H1 (cell line): ENCODE results near the gene CCS. TPM values are rescaled to one million over a fixed set of nuclear protein-coding genes. Genes with fewer than 3 reads are reported as not detected.

Source experiments
- CTCF ChIA-PET: fragments of 300-600 bp; sonication (Branson Sonifier 250); formaldehyde crosslinking; loops from one replicate; lab custom pipeline; 2021; ENCODE audit not compliant: partially characterized antibody; lab: Charles Lee
- POLR2A ChIA-PET: fragments of 300-600 bp; sonication (Branson Sonifier 250); formaldehyde crosslinking; loops from one replicate; lab custom pipeline; 2021; ENCODE audit warnings: inconsistent platforms; ENCODE audit not compliant: partially characterized antibody; lab: Charles Lee
- DNase-seq, 2 experiments: peaks; one replicate each; pipeline versions ENCODE4 v3.0.0 to v3.0.0-alpha.2; 2010 to 2022; ENCODE audit warnings: low spot score in 2 of 2, low read depth in 1 of 2, mixed read lengths in 1 of 2
- FAIRE-seq: peaks from 2 replicates; lab custom pipeline; 2011; peaks lifted over from hg19 to GRCh38; lab: Jason Lieb, UNC
- H2AFZ ChIP-seq: 2 replicates; pipeline ENCODE4 v1.8.1; 2012; ENCODE audit warnings: low read length, inconsistent platforms
- H2AK5ac ChIP-seq: 2 replicates; pipeline ENCODE4 v1.6.1; 2013; ENCODE audit warnings: low read depth, low read length
- H2BK120ac ChIP-seq: replicated peaks from 2 replicates; pipeline ENCODE3; 2013; ENCODE audit warnings: low read depth, low read length, inconsistent platforms
- H2BK12ac ChIP-seq: 2 replicates; pipeline ENCODE4 v1.6.1; 2013; ENCODE audit warnings: low read depth, low read length
- H2BK15ac ChIP-seq: 2 replicates; pipeline ENCODE4 v1.6.1; 2013; ENCODE audit warnings: low read length
- H2BK20ac ChIP-seq: 2 replicates; pipeline ENCODE4 v1.6.1; 2013; ENCODE audit warnings: low read length
- H2BK5ac ChIP-seq: 2 replicates; pipeline ENCODE4 v1.6.1; 2013; ENCODE audit warnings: low read depth, low read length
- H3K14ac ChIP-seq: 2 replicates; pipeline ENCODE4 v1.6.1; 2013; ENCODE audit warnings: inconsistent platforms; ENCODE audit not compliant: insufficient read length
- H3K18ac ChIP-seq: 2 replicates; pipeline ENCODE4 v1.6.1; 2013; ENCODE audit warnings: low read length; ENCODE audit errors: extremely low read depth
- H3K23ac ChIP-seq: 2 replicates; pipeline ENCODE4 v1.6.1; 2013; ENCODE audit warnings: inconsistent platforms; ENCODE audit not compliant: insufficient read length
- H3K23me2 ChIP-seq: 2 replicates; pipeline ENCODE4 v1.6.1; 2013; ENCODE audit warnings: low read depth, low read length
- H3K27ac ChIP-seq: 2 replicates; pipeline ENCODE4 v1.6.1; 2011; ENCODE audit warnings: low read depth, low read length, inconsistent platforms
- H3K27me3 ChIP-seq, 4 experiments: replicated peaks in 1 of 4; 1 replicate in 1 of 4; 2 replicates in 3 of 4; pipeline versions ENCODE4 v1.6.1 to v1.8.1; 2011 to 2013; ENCODE audit warnings: low read length in 3 of 4, mild to moderate bottlenecking in 3 of 4, inconsistent platforms in 2 of 4, mixed read lengths in 2 of 4, moderate library complexity in 1 of 4; ENCODE audit not compliant: control insufficient read depth in 3 of 4, insufficient read depth in 3 of 4; ENCODE audit errors: extremely low read depth in 1 of 4
- H3K36me3 ChIP-seq, 4 experiments: 2 replicates each; pipeline versions ENCODE4 v1.6.1 to v1.8.1; 2011 to 2013; ENCODE audit warnings: mild to moderate bottlenecking in 4 of 4, low read length in 3 of 4, moderate library complexity in 2 of 4, control low read depth in 1 of 4, inconsistent platforms in 1 of 4; ENCODE audit not compliant: insufficient read depth in 4 of 4, control insufficient read depth in 2 of 4
- H3K4ac ChIP-seq: replicated peaks from 2 replicates; pipeline ENCODE3; 2013; ENCODE audit warnings: low read length, low read depth, mixed read lengths, inconsistent platforms; ENCODE audit not compliant: insufficient read length
- H3K4me1 ChIP-seq, 4 experiments: replicated peaks in 1 of 4; 1 replicate in 1 of 4; 2 replicates in 3 of 4; pipeline versions ENCODE4 v1.6.1 to v1.8.1; 2011 to 2013; ENCODE audit warnings: low read length in 3 of 4, inconsistent platforms in 2 of 4, mixed read lengths in 1 of 4; ENCODE audit not compliant: insufficient read depth in 4 of 4, control insufficient read depth in 3 of 4
- H3K4me2 ChIP-seq, 2 experiments: 2 replicates each; pipeline versions ENCODE4 v1.6.1 to v1.8.1; 2011 to 2013; ENCODE audit warnings: low read depth in 2 of 2, low read length in 2 of 2, control low read depth in 1 of 2, inconsistent platforms in 1 of 2, mild to moderate bottlenecking in 1 of 2; ENCODE audit not compliant: insufficient read depth in 1 of 2
- H3K4me3 ChIP-seq, 4 experiments: fragments of 200-600, 300-600 bp in 1 of 4; sonication (generic), shearing (Covaris generic), sonication (Bioruptor Twin) in 1 of 4; 2 replicates each; pipeline versions ENCODE4 v1.5.1 to v1.8.1; 2011 to 2016; ENCODE audit warnings: low read length in 4 of 4, low read depth in 3 of 4, control low read depth in 2 of 4, inconsistent platforms in 2 of 4, mild to moderate bottlenecking in 2 of 4, mixed read lengths in 1 of 4, moderate library complexity in 1 of 4; ENCODE audit not compliant: insufficient read depth in 2 of 4; ENCODE audit errors: extremely low read depth in 1 of 4
- H3K56ac ChIP-seq: replicated peaks from 2 replicates; pipeline ENCODE3; 2013; ENCODE audit warnings: low read depth, mild to moderate bottlenecking, mixed read lengths, low read length, inconsistent platforms; ENCODE audit not compliant: insufficient read length
- H3K79me1 ChIP-seq: 2 replicates; pipeline ENCODE4 v1.6.1; 2013; ENCODE audit warnings: low read depth, low read length, control low read depth
- H3K79me2 ChIP-seq, 2 experiments: 2 replicates each; pipeline versions ENCODE4 v1.6.1 to v1.8.1; 2012 to 2013; ENCODE audit warnings: low read length in 2 of 2, mild to moderate bottlenecking in 2 of 2, inconsistent platforms in 1 of 2; ENCODE audit not compliant: insufficient read depth in 2 of 2, control insufficient read depth in 1 of 2
- H3K9ac ChIP-seq, 4 experiments: replicated peaks in 1 of 4; 1 replicate in 1 of 4; 2 replicates in 3 of 4; pipeline versions ENCODE4 v1.6.1 to v1.8.1; 2011 to 2013; ENCODE audit warnings: low read depth in 3 of 4, low read length in 3 of 4, control low read depth in 2 of 4, mild to moderate bottlenecking in 2 of 4, moderate library complexity in 2 of 4, inconsistent platforms in 1 of 4; ENCODE audit errors: extremely low read depth in 1 of 4
- H3K9me3 ChIP-seq, 2 experiments: 2 replicates each; pipeline versions ENCODE4 v1.6.1 to v1.8.1; 2012 to 2013; ENCODE audit warnings: mild to moderate bottlenecking in 2 of 2, moderate library complexity in 2 of 2, control low read depth in 1 of 2, inconsistent platforms in 1 of 2, low read depth in 1 of 2, low read length in 1 of 2, mixed read lengths in 1 of 2; ENCODE audit not compliant: insufficient read depth in 2 of 2
- H4K20me1 ChIP-seq, 2 experiments: replicated peaks in 1 of 2; 2 replicates each; pipeline versions ENCODE3 to v1.8.1; 2011 to 2013; ENCODE audit warnings: inconsistent platforms in 2 of 2, low read length in 2 of 2, mild to moderate bottlenecking in 1 of 2; ENCODE audit not compliant: insufficient read depth in 2 of 2, control insufficient read depth in 1 of 2
- H4K5ac ChIP-seq: 2 replicates; pipeline ENCODE4 v1.6.1; 2013; ENCODE audit warnings: low read length, low read depth, mixed read lengths, inconsistent platforms; ENCODE audit not compliant: insufficient read length
- H4K8ac ChIP-seq: 2 replicates; pipeline ENCODE4 v1.8.0; 2013; ENCODE audit warnings: mild to moderate bottlenecking, moderate library complexity, low read length, inconsistent platforms; ENCODE audit not compliant: insufficient read depth; ENCODE audit errors: extremely low read depth
- H4K91ac ChIP-seq: replicated peaks from 2 replicates; pipeline ENCODE3; 2013; ENCODE audit warnings: low read length, mixed read lengths, inconsistent platforms; ENCODE audit not compliant: insufficient read length
- BACH1 ChIP-seq: IDR thresholded peaks from 2 replicates; pipeline ENCODE4 v1.6.1; 2012; ENCODE audit warnings: low read length, improper control_type of control experiment
- BCL11A ChIP-seq, 2 experiments: IDR thresholded peaks; one replicate each; pipeline ENCODE4 v1.6.1; 2011; ENCODE audit warnings: low read depth in 2 of 2, low read length in 2 of 2, mild to moderate bottlenecking in 2 of 2
- CBX5 ChIP-seq: fragments of 300-800, 300-1000 bp; sonication (generic); IDR thresholded peaks from 2 replicates; pipeline ENCODE4 v1.7.1; 2016; ENCODE audit warnings: antibody characterized with exemption, low read length, low read depth
- CHD2 ChIP-seq: IDR thresholded peaks from 2 replicates; pipeline ENCODE4 v1.6.1; 2012; ENCODE audit warnings: low read length, improper control_type of control experiment
- JUN ChIP-seq: IDR thresholded peaks from 2 replicates; pipeline ENCODE4 v1.6.1; 2011; ENCODE audit warnings: low read depth, mild to moderate bottlenecking, improper control_type of control experiment, low read length
- POLR2AphosphoS5 ChIP-seq: IDR thresholded peaks from 2 replicates; pipeline ENCODE4 v1.6.1; 2011; ENCODE audit warnings: low read depth, low read length
- SAP30 ChIP-seq: fragments of 300-600 bp; sonication (generic); IDR thresholded peaks from 2 replicates; pipeline ENCODE4 v1.7.1; 2012; ENCODE audit warnings: low read length, moderate library complexity, mild to moderate bottlenecking, inconsistent platforms; ENCODE audit not compliant: insufficient read depth, insufficient replicate concordance
- ZNF274 ChIP-seq: IDR thresholded peaks from 2 replicates; pipeline ENCODE4 v1.7.0; 2012; ENCODE audit warnings: low read length, borderline replicate concordance; ENCODE audit errors: extremely low read depth
- WGBS, 2 experiments: shearing (Covaris generic) in 1 of 2; methylation state at CpG; one replicate each; pipeline versions ENCODE4 v1.1.6 to v1.1.7; 2013 to 2015; ENCODE audit warnings: low lambda C conversion rate in 2 of 2, mixed read lengths in 2 of 2, inconsistent platforms in 1 of 2, low coverage in 1 of 2, missing lambda C conversion rate in 1 of 2; ENCODE audit not compliant: insufficient replicate concordance in 2 of 2, insufficient coverage in 1 of 2, insufficient read length in 1 of 2; ENCODE audit errors: extremely low coverage in 1 of 2, missing lambda C conversion rate in 1 of 2; 5-methylcytosine and 5-hydroxymethylcytosine counted together
- polyA plus RNA-seq, 7 experiments: library from polyadenylated mRNA; depleted of rRNA in 3 of 7; stranded (reverse) in 5 of 7; unstranded in 2 of 7; fragments of >200 nt in 5 of 7; fragments of 200-250 nt in 2 of 7; gene quantifications; 1 replicate in 5 of 7; 2 replicates in 1 of 7; 4 replicates in 1 of 7; pipeline versions ENCODE4 v1.2.1 to v1.2.3, GENCODE V29; 2011 to 2013; ENCODE audit warnings: missing spikeins in 2 of 7, mixed read lengths in 2 of 7
- total RNA-seq: library from RNA; stranded (reverse); fragmentation: NEBNext Ultra II Directional; extraction: Animal tissue kit (Norgen Biotek cat#: 25700); gene quantifications from 2 replicates; pipeline ENCODE4 v1.2.1, GENCODE V29; 2021

The CCS gene
- total and polyA plus RNA-seq, 2 of the 8 experiments (the other 6 are each of a cell fraction or from before 2014, with no cell fraction given): 37.1 to 37.7 TPM

- CTCF ChIA-PET: interaction anchor here (0.6 to 3.5 kb wide), 3 partner anchors 10 to 77 kb away, joined by 3 to 15 read pairs (median 3); partner anchors contain the start of genes CCDC87 and CCS
- Histone ChIP-seq H2BK15ac (no peak overlapping the region), H2BK20ac (no peak overlapping the region), H3K18ac (no peak overlapping the region), H2BK12ac (no peak overlapping the region), H3K27ac (no peak overlapping the region), H2AK5ac (no peak overlapping the region), H3K4me2 (no peak overlapping the region), H3K79me1 (no peaks in the 10 kb centered on the region), H2AFZ (no peak overlapping the region), H3K23ac (no peak overlapping the region), H3K9me3 (no peaks in the 10 kb centered on the region), H4K8ac (no peak overlapping the region), H2BK5ac (no peak overlapping the region), H3K27me3 (no peaks in the 10 kb centered on the region), H3K4me3 (no peak overlapping the region), H3K4me1 (no peaks in the 10 kb centered on the region), H3K9ac (no peak overlapping the region), H3K79me2 (no peaks in the 10 kb centered on the region), H3K36me3 (peaks cover 6 to 20% (median 10%) of the 10 kb centered on the region in 4 experiments; a peak in 6 of 8 replicates), H3K23me2 (no peaks in the 10 kb centered on the region), H4K20me1 (peaks cover 0 to 4% of the 10 kb centered on the region in 2 experiments), H2BK120ac (no peak overlapping the region), H4K5ac (no peak overlapping the region), H4K91ac (no peak overlapping the region), H3K14ac (no peak overlapping the region), H3K4ac (no peak overlapping the region), H3K56ac (no peak overlapping the region)
- no peak for TF ChIP-seq SAP30
- no peak for TF ChIP-seq BCL11A (IDR thresholded peaks at IDR 0.05; ENCODE audit: low read depth in 2 of 2, low read length in 2 of 2)
- no peak for TF ChIP-seq POLR2AphosphoS5
- no peak for TF ChIP-seq CHD2
- TF ChIP-seq JUN: no peak
- TF ChIP-seq CBX5: no peak
- TF ChIP-seq BACH1: no peak
- TF ChIP-seq ZNF274: no peak
- DNase-seq: no peak
- POLR2A ChIA-PET: interaction anchor here (1.1 to 65.3 kb wide), 3 partner anchors 15 to 35 kb away, joined by 3 to 2165 read pairs (median 3); partner anchors contain the start of genes CCDC87, RBM14 and RBM4
- no peak for FAIRE-seq
- 85% methylated on average over 8 of the region's 8 CpGs; no CpG with 5 or more reads in 1 of the 2 experiments for WGBS, 2 experiments
Measured at GRCh38 chr11:66607126-66607834, 14.3 kb downstream of the CCS start.
